Measurements from ENCODE around the gene NPPA. TPM values are rescaled to one million over a fixed set of nuclear protein-coding genes. Genes with fewer than 3 reads are reported as not detected.

NPPA gene
- total and polyA plus RNA-seq, 10 of the 15 experiments (the other 5 are each of a cell fraction or from before 2014, with no cell fraction given): 0.31 to 0.39 TPM; not detected in 8

DNA sequence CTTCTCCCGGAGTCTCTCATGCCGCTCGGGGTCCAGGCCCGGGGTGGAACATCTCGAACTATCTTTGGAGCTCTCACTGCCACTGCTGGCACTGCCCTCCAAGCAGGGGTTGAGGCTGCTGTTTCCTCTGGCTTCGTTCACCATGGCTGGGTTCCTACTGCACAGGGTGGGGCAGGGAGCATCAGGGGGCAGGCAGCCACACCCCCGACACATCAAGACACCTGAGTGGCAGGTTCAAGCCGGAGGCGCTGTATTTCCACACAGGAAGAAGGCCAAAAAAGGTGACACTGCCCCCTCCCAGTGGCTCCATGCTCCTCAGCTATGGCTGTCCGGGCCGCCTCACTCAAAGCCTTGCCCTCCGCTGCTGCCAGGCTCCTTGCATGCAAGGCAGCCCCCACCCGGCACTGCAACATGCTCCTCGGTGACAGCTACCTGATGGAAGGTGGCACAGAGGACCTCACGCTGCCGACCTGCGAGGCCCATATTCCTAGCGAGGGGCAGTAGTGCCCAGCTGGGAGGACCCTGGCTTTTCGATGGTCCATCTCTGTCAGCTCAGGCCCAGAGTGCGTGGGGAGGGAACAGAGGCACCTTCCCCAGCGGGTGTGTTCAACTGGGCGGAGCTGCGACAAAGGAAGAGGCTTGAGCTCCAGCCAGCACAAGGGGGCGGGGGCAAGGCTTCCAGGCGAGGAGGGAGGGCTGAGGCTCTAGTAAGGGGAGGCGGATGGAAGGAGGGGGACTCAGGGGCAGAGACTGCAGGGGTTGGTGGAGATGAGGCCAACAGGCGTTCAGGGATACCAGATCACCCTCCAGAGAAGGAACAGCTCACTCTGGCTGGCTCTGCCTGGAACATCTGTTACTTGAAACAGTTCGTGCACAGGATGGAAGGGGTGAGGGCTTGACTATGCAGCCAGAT is 44.4 kb downstream of the NPPA start (continued):
- TF ChIP-seq TCF12 (IDR thresholded peaks at IDR 0.05; ENCODE audit: low read depth, low read length) (no peak), IKZF1 (conservative IDR thresholded peaks at IDR 0.05) (peak; percentile 38; the same call in 1 of the 2 replicates), MYC (IDR thresholded peaks at IDR 0.05; ENCODE audit: insufficient read depth, insufficient read length, insufficient replicate concordance, low read length, severe bottlenecking) (no peak), BMI1 (IDR thresholded peaks at IDR 0.05; ENCODE audit: borderline replicate concordance) (no peak), POLR2A (IDR thresholded peaks at IDR 0.05; ENCODE audit: low read depth, low read length) (peak; percentile 65), BHLHE40 (IDR thresholded peaks at IDR 0.05; ENCODE audit: borderline replicate concordance in 1 of 2, low read depth in 2 of 2, low read length in 1 of 2) (peak in 1 of 2 experiments; percentile 25; a peak in 1 of 4 replicates), HDGF (IDR thresholded peaks at IDR 0.05) (peak; percentile 98), TARDBP (IDR thresholded peaks at IDR 0.05; ENCODE audit: borderline replicate concordance) (no peak), GATAD2B (conservative IDR thresholded peaks at IDR 0.05; ENCODE audit: low read depth) (peak; percentile 48; the same call in 1 of the 2 replicates), LARP7 (IDR thresholded peaks at IDR 0.05) (peak; percentile 34; the same call in 1 of the 2 replicates), EP300 (IDR thresholded peaks at IDR 0.05; ENCODE audit: borderline replicate concordance in 1 of 2, control insufficient read depth in 1 of 2, low read depth in 2 of 2, low read length in 2 of 2) (no peak), EGR1 (IDR thresholded peaks at IDR 0.05; ENCODE audit: borderline replicate concordance in 1 of 2, low read depth in 2 of 2, low read length in 2 of 2) (0 out of 3 replicates have a peak, but pooled peaks of 1 of the 2 experiments have one; percentile 15), SMARCA5 (IDR thresholded peaks at IDR 0.05) (peak; percentile 29; the same call in 1 of the 2 replicates), MTA2 (IDR thresholded peaks at IDR 0.05; ENCODE audit: low read depth) (0 out of 2 replicates have a peak, but pooled peaks have one; percentile 1), SRF (IDR thresholded peaks at IDR 0.05; ENCODE audit: low read depth in 2 of 2, low read length in 2 of 2) (peak; percentile 92 to 94), POLR2AphosphoS2 (IDR thresholded peaks at IDR 0.05; ENCODE audit: low read depth, low read length) (peak; percentile 39; the same call in 1 of the 2 replicates)
- TF ChIP-seq, protein P1, sequence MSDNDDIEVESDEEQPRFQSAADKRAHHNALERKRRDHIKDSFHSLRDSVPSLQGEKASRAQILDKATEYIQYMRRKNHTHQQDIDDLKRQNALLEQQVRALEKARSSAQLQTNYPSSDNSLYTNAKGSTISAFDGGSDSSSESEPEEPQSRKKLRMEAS (IDR thresholded peaks at IDR 0.05; ENCODE audit: low read depth, low read length): peak; percentile 5; the same call in 1 of the 2 replicates
- TF ChIP-seq, protein P2, sequence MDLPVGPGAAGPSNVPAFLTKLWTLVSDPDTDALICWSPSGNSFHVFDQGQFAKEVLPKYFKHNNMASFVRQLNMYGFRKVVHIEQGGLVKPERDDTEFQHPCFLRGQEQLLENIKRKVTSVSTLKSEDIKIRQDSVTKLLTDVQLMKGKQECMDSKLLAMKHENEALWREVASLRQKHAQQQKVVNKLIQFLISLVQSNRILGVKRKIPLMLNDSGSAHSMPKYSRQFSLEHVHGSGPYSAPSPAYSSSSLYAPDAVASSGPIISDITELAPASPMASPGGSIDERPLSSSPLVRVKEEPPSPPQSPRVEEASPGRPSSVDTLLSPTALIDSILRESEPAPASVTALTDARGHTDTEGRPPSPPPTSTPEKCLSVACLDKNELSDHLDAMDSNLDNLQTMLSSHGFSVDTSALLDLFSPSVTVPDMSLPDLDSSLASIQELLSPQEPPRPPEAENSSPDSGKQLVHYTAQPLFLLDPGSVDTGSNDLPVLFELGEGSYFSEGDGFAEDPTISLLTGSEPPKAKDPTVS (IDR thresholded peaks at IDR 0.05; ENCODE audit: low read depth, low read length): no peak
- TF ChIP-seq, protein P3, sequence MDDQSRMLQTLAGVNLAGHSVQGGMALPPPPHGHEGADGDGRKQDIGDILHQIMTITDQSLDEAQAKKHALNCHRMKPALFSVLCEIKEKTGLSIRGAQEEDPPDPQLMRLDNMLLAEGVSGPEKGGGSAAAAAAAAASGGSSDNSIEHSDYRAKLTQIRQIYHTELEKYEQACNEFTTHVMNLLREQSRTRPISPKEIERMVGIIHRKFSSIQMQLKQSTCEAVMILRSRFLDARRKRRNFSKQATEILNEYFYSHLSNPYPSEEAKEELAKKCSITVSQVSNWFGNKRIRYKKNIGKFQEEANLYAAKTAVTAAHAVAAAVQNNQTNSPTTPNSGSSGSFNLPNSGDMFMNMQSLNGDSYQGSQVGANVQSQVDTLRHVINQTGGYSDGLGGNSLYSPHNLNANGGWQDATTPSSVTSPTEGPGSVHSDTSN (IDR thresholded peaks at IDR 0.05; ENCODE audit: insufficient replicate concordance, low read depth, low read length): peak; percentile 25
- TF ChIP-seq, protein P4, sequence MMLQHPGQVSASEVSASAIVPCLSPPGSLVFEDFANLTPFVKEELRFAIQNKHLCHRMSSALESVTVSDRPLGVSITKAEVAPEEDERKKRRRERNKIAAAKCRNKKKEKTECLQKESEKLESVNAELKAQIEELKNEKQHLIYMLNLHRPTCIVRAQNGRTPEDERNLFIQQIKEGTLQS (IDR thresholded peaks at IDR 0.05; ENCODE audit: borderline replicate concordance, extremely low read depth, low read depth, low read length): no peak
- TF ChIP-seq, protein P5, sequence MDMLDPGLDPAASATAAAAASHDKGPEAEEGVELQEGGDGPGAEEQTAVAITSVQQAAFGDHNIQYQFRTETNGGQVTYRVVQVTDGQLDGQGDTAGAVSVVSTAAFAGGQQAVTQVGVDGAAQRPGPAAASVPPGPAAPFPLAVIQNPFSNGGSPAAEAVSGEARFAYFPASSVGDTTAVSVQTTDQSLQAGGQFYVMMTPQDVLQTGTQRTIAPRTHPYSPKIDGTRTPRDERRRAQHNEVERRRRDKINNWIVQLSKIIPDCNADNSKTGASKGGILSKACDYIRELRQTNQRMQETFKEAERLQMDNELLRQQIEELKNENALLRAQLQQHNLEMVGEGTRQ (IDR thresholded peaks at IDR 0.05; ENCODE audit: borderline replicate concordance, low read depth, low read length): no peak
- TF ChIP-seq, protein P6, sequence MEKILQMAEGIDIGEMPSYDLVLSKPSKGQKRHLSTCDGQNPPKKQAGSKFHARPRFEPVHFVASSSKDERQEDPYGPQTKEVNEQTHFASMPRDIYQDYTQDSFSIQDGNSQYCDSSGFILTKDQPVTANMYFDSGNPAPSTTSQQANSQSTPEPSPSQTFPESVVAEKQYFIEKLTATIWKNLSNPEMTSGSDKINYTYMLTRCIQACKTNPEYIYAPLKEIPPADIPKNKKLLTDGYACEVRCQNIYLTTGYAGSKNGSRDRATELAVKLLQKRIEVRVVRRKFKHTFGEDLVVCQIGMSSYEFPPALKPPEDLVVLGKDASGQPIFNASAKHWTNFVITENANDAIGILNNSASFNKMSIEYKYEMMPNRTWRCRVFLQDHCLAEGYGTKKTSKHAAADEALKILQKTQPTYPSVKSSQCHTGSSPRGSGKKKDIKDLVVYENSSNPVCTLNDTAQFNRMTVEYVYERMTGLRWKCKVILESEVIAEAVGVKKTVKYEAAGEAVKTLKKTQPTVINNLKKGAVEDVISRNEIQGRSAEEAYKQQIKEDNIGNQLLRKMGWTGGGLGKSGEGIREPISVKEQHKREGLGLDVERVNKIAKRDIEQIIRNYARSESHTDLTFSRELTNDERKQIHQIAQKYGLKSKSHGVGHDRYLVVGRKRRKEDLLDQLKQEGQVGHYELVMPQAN (conservative IDR thresholded peaks at IDR 0.05): peak; percentile 80

Measured in GM12878 (cell line).